Stimulated activated CD8-positive, alpha-beta memory T cell treated with anti-CD3 and anti-CD28 coated beads, Interleukin-4, amount 100 ng/mL, for 48 hours (primary cell): ENCODE measurements around the gene USP25.
"Not testable (repeated sequence)": the region's sequence is repeated elsewhere in the genome, so short reads cannot be mapped to it uniquely, and the experiment has no call there.

Source experiments
- DNase-seq: peaks from one replicate; pipeline ENCODE4 v3.0.0-alpha.2; 2020

The USP25 gene

DNA sequence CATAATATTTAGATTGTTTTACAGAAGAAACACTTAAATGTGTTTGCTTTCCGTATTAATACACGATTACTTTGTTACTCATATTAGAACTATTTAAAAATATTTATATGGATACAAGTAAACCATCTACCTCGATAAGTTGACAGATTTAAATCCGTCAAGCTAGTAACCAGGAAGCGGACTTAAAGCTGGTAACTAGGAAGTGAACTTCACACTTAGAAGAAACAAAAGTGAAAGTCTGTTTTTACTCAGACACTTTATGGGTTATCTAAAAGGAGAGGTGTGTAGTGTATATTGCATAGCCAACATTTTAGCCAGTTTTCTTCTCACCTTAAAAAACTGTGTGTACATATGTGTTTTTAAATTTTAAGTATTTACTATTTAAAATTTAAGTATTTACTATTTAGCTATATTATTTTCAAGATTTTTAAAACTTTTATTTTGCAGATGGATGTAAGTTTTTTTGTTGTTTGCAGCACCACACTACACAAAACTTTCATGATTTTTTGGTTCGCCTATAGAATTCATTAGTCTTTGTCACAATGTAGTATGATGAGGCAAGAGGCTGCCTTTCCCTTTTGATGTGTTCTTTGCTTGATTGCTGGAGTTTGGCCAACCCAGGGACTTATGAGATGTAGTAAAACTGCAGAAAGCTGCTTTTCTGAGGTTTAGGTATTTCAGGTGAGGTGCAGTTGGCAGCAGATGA lies 2.7 kb downstream of the USP25 start:
- DNase-seq: no peak

DNA sequence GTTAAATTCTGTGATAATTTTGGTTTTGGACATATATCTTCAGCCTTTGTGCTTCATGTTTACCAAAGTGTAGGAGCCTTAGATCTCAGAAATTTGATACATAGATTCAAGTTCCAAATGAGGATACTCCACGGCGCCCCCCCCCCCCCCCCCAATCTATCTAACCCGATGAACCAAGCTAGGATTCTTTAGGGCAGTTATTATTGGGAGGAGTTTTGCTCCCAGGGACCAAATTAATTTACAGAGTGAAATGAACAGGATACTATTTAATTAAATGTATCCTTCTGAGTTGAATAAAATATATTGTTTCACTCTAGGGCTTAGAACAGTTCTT lies 3.2 kb downstream of the USP25 start:
- DNase-seq: no peak

DNA sequence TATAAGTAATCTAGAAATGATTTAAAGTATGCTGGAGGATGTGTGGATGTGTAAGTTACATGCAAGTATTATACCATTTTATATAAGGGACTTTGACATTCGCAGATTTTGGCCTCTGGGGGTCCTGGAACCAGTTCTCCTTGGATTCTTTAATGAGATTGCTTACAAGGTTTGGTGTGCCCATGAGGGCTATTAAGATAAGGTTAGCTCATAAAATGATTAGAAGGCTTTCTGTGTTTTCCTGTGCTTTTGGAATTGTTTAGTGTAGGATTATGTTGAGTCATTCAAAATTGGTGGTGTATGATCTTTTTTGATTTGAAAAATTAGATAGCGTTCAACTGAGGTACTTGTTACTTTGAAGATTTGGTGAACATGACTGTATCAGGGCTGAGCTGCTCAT lies 5.6 kb downstream of the USP25 start:
- no peak for DNase-seq

DNA sequence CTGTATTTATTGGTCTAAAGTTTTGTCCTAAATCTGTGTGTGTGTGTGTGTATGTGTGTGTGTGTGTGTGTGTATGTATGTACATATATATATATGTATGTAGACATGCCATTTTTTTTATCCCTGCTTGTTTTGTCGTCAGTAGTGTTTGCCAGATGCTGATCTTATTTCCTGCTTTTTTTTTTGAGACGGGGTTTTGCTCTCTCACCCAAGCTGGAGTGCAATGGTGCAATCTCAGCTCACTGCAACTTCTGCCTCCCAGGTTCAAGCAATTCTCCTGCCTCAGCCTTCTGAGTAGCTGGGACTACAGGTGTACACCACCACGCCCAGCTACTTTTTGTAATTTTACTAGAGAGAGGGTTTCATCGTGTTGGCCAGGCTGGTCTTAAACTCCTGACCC lies 6.1 kb downstream of the USP25 start:
- DNase-seq: not testable (repeated sequence)

DNA sequence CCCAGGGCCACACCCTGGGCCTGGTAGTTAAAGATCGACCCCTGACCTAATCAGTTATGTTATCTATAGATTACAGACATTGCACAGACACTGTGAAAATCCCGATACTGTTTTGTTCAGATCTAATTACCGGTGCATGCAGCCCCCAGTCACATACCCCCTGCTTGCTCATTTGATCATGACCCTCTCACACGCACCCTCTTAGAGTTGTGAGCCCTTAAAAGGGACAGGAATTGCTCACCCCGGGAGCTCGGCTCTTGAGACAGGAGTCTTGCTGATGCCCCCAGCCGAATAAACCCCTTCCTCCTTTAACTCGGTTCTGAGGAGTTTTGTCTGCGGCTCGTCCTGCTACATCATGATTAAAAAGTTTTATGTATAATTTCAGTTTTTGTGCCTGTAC lies 9.0 kb downstream of the USP25 start:
- DNase-seq: not testable (repeated sequence)

DNA sequence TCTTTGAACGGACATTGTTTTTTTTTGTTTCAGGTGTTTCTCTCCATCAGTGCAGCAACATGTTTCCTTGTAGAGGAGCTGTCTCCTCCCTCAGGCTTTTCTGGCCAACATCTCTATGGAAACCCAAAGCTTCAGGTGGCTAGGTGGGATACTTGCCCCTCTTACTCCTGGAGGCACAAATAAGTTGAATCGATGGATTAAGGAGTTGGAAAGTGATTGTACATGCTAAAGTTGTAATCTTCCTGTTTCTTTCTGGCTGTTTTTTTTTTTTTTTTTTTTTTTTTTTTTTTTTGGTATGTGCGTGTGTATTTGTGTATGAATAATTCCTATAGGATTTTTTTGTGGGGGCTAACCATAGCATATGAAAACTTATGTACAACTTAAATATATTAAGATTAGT lies 10.6 kb downstream of the USP25 start:
- no peak for DNase-seq

DNA sequence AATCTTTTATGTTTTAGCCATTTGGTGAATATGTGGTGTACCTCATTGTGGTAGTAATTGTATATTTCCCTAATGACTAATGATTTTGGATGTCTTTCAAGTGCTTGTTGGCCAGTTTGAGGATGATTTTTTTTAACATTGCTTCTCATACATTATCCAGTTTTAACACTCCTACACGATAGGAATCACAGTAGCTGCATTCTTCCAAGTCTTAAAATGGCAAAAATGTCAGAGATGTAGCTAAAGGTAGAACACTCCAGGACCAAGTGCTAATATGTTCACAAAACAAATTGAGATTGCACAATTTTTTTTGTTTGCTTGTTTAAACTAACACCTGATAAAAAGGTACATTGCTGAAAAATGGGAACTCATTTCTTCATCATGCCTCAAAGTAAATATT lies 11.7 kb downstream of the USP25 start:
- DNase-seq: no peak

DNA sequence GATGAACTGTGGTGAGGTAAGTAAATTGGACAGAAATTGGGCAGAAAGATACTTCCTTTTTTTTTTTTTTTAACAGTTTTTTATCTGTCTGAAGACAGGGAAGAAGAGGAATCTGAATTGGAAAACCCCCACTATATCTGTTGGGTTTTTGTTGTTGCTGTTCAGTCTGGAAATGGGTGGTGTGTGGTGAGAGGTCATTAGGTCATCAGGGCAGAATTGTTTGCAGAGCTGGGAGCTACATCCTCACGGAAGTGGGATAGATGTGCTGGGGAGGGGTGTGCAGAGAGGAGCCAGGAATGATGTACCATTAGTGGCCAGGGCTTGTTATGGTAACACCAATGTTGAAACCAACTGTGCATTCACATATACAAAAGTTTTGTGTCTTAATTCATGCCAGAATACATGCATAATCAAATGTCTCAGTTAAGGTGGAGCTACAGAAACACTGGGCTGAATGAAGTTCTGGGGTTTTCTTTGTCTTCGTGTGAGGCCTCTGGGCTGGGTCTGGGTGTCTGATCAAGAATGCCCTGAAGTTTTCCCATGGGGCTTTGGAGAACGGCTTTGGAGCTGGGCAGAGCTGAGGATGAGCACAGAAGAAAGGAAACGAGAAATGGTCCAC lies 12.4 kb downstream of the USP25 start:
- no peak for DNase-seq

DNA sequence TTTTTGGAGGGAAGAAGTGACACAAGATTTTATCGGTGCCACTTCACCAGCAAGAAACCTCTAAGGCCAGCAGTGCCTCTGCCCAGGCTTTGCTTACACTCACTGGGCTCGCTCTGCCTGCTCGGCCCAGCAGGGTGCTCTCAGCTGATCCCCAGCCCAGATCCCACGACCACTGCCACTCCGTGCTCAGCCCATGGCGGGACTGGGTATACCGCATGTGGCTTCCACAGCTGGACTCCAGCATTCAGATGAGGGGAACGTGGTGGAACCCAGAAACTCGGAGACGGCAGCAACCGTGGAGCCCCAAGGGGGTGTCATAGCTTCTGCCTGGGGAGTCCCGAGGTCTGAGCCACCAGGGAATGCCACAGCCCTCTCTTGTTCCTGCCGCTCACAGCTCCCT lies 12.9 kb downstream of the USP25 start:
- no peak for DNase-seq

DNA sequence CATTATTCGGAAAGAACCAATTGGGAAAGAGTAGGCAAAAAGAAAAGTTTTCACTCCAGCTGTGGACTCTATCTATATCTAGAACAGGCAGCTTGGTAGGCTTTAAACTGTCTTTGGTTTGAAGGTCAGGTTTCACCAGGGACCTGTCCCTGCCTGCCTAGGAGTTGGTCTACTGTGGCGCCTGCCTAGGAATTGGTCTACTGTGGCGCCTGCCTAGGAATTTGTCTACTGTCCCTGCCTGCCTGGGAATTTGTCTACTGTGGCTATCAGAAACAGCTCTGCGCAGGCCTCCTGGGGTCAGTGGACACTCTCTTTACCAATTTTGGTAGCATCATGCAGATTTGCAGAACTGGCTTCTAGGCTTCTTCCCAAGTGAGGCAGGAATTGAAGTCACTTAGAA lies 13.8 kb downstream of the USP25 start:
- no peak for DNase-seq

DNA sequence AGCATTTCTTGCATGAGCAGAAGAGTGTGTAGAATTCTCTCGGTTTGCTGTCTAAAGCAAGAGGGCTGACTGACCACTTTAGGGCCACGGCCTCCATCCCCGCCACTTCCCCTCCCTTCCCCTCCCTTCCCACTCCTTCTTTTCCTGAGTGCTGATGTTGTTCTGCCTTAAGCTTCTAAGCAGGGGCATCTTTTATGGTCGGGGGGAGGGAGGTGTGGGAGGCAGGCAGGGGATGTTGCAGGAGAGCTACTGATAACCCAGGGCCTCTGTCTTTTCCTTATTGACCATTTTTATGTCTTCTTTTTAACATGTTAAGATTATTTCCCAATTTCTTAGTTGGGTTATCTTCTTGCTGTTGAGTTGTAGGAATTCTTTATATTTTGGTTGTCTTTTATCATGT lies 15.1 kb downstream of the USP25 start:
- no peak for DNase-seq

DNA sequence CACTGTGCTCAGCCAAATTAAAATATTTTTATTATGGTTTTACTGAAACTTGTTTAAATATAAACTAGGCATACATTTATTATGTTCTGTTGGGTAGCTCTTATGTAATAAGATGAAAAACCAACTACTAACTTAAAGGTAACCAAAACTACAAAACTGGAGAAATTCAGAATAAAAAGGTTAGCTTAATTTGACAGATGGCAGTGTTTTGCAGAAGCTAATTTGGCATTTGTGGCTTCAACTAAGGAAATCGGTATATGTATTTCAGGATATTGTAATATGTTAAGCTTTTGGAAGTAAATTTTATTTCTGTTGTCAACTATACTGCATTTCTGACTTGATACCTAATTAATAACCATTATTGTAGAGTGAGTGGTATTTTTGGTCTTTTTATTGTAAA lies 18.8 kb downstream of the USP25 start:
- DNase-seq: no peak

DNA sequence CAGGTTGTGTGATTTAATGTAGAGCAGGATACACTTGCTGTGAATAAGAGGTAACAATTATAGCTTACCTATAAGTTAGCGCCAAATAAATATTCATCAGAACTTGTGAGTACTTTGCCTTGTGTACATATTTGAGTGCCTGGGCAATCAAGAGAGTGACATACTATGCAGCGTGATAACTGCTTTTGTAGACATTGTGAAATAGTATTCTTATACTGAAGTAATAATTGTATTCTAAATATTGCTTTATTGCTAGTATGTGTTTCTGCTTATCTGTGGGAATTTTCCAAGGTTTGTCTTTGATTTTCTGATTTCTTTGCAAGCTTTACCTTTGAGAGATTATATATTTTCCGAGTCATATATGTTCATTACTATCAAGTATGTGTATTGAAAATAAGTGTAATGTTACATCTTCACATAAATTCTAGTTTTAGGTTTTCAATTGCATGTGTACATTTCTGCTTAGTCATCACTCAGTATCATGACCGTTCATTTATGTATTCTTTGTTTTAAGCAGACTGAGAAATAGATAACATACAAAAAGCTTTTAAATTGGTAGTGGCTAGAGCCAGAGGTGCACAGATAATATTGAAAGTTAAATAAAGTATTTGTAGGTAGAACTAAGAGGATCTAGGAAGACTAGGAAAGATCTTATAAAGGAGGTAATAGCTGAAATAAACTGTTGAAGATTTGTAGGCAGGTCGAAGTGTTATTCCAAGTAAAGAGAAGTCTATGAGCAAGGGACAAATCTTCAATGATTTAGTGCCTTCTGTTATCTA lies 19.5 kb downstream of the USP25 start:
- DNase-seq: no peak

DNA sequence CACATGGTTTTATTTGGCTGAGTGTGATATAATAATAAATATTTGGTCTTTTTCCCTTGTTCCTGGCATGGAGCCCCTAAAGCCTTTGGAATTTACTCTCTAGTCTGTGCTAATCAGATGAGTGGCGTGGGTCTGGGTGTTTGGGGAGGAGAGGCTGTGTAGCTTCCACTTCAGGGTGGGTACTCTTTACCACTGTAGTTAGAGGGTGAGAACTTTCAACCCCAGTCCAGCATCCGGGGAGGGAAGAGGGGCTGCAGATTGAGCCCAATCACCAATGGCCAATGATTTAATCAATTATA lies 20.0 kb downstream of the USP25 start:
- no peak for DNase-seq

DNA sequence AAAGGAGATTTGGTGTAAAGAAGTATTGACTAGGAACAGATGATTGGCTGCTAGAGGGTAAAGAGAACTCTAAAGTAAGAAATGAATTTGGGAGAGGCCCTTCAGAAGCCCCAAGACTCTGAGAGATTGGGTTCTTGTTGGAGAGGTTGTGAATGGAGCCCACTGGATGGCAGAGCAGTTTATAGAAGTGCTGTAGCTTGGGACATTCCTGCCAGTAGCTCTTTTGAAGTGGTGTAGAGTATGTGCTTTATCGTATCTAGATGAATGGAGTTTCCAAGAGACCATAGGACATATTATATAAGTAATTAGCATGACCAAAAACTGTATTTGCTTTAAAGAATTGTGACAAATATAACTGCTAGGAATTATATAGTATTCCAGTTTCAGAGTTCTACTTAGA lies 21.3 kb downstream of the USP25 start:
- DNase-seq: no peak

DNA sequence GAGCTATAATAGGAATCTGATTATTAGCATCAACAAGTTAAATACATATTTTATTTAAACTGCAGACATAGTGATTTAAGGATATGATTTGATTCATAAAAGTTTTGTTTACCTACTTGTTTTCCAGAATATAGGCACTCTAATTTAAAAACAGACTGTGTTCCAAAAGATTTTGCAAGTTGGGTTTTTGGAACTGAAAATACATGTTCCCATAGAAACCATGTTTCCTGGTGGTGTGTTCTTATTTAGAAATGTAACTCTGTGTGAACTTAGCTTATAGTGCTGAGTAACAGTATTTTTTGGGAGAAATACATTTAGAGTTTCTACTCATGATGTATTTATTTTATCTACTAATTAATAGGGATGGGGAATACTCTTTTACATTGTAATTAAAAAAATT lies 21.8 kb downstream of the USP25 start:
- no peak for DNase-seq

DNA sequence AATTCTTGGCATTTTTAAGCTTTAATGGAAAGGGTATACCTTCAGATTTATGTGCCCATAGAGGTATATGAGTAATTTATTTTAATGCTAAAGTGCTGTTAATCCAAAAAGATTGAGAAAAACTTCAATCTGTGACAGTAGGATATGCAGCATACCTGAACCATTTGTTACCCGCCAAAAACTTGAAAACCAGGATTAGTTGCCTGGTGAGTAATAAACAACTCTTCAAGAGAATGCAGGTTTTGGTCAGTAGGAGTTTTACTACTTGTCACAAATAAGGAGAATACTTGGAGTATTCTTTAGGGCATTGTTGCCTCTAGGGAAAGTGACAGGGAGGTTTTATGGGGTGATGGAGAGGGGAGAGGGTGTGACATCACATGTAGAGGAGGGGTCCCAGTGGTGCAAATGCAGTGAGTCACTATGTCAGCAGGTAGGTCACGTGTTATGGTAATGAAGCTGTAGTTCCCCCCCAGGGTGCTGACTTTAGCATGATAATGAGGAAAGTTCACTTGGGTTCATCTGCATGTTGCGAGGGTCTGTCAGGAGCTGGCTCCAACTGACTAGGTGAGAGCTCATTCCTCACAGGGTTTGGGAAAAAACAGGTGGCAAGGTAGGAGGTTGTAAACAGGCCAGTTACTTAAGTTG lies 23.1 kb downstream of the USP25 start:
- no peak for DNase-seq

DNA sequence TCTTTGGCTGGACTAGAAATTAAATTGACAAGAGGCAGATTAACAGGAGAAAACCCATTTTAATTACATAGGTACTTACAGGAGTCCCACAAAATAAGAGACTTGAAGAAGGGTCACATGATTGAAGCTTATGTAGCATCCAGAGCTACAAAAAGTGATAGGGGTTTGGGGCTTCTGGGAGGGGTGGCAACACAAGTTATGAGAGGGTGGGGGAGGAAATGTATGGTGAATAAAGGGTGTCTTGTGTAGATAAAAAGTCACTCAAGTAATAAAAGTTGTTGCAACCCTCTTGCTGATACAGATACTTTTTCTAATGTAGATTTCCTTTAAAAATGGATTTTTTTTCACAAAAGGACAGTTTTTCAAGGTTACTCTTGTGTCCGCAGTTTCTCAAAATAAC lies 24.0 kb downstream of the USP25 start:
- no peak for DNase-seq

DNA sequence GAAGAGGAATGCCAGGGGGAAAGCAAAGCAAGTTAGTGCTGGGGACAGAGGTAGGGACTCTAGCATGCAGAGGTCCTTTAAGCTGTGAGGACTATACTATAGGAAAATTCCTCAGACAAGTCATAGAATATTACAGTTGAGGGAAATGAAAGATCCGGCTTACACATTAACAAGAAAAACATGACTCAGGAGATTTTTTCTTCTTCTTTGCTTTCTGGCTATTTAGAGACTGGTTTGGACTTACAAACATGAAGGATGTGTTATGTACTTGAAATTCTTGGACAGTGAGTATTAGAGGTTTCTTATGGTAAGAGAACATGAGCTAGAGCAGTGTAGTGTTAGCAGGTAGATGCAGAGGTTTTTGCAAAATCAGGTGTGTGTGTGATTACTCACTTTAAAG lies 24.9 kb downstream of the USP25 start:
- DNase-seq: no peak

DNA sequence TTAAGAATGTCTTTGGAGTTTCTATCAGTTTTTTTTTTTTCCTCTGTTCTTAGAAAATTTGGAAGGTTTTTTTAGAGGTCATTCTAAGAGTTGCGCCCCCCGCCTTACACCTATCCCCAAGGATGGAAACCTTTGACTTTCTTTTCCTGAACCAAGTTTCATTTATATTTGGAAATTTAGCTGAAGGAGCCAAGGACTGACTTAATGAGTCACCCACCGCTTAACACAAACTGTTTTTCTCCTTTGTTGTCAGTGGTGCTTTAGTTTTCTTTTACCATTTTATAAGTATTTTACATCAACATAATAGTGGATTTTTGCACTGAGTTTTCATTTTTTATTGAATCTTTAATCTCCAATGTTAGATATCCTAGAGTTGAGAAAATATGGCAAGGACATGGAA lies 25.3 kb downstream of the USP25 start:
- no peak for DNase-seq

DNA sequence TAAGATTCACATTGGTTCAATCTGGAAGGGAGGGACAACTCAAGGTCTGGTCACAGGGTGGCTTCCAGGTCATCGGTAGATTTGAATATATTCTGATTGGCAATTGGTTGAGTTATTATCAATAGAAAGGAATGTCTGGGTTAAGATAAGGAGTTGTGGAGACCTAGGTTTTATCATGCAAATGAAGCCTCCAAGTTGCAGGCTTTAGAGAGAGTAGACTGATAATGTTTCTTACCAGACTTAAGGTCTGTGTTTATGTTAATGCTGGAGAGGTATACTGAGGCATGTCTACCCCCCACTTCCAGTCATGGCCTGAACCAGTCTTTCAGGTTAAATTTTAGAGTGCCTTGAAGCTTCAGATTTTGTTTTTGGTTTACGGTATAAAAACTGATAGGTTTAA lies 29.7 kb downstream of the USP25 start:
- DNase-seq: no peak

DNA sequence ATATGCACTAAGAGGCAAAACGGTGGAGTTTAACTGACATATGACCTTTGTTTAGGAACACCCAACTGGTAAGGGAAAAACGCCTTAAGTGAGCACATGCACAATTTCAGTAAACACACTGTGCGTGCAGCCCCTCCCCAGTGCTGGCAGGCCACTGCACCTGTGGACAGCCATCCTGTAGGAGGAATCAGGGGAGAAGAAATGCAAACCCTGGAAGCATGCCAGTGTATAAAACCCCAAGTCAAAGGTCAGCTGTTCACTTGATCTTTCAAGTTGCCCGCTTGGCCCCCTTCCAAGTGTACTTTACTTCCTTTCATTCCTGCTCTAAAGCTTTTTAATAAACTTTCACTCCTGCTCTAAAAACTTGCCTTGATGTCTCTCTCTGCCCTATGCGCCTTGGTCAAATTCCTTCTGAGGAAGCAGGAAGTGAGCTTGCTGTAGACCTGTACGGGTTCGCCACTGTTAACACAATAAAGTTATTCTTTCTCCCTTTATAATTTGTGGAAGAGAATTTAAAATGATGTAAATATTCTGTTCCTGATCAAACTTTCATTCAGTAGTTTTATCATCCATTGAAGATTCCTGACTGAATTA lies 31.8 kb downstream of the USP25 start:
- no peak for DNase-seq

DNA sequence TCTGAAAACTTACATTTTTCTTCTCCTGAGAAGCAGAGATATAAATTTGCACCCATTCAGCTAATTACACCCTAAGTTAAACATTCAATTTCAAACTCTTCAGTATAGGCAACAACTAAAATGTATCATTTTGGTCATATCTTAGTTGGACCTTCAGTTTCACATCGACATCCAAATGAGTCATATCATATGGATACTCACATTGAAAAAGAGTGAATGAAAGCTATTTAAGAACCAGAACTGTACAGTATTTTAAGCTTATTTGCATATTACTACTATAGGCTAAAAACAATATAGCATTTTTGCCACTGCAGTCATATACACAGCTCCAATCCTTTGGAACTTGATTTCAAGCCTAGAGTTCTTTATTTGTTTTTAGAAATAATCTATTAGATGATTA lies 33.6 kb downstream of the USP25 start:
- no peak for DNase-seq

DNA sequence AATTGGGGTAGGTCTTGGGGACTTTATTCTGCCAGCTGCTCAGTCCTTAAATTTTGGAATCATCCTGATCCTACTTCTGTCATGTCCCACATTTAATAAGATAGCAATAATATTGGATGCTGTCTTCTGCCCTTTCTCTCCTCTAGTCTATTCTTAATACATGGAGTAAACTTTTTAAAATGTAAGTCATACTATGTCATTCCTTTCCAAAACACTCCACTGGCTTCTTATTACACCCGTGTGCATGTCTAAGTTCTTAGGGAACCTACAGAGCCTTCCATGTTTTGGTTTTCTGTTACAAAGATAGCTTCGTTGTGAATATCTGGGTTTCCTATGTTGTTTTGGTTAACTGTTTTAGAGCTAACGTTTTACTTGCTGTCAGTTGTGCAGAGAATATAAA lies 35.1 kb downstream of the USP25 start:
- DNase-seq: no peak
